K562 (cell line): ENCODE measurements around the gene SAPCD1. TPM values are rescaled to one million over a fixed set of nuclear protein-coding genes. Genes with fewer than 3 reads are reported as not detected.
A peak's percentile ranks its signal among the peaks of the same experiment; 100 is the strongest.

Source experiments
- CBX5 ChIP-seq: IDR thresholded peaks from 2 replicates; pipeline ENCODE4 v1.6.1; 2014; ENCODE audit warnings: low read depth, borderline replicate concordance
- CGGBP1 ChIP-seq: fragments of 250-450 bp; sonication (Bioruptor Pico); IDR thresholded peaks from 2 replicates; pipeline ENCODE4 v1.9.0; 2021; ENCODE audit warnings: mild to moderate bottlenecking
- DPF2 ChIP-seq: fragments of 450-650 bp; IDR thresholded peaks from 2 replicates; pipeline ENCODE4 v1.6.1; 2016
- E2F8 ChIP-seq: fragments of 450-650 bp; IDR thresholded peaks from 2 replicates; pipeline ENCODE4 v1.7.1; 2018; ENCODE audit warnings: mild to moderate bottlenecking, low read depth; ENCODE audit not compliant: partially characterized antibody
- EHMT2 ChIP-seq: fragments of 450-650 bp; IDR thresholded peaks from 2 replicates; pipeline ENCODE4 v1.6.1; 2018; ENCODE audit warnings: antibody characterized with exemption
- ETV1 ChIP-seq: fragments of 450-650 bp; conservative IDR thresholded peaks from 2 replicates; pipeline ENCODE4 v1.6.1; 2016; ENCODE audit warnings: missing genetic modification characterization, control low read depth, low read depth, missing compliant biosample characterization
- FOXA1 ChIP-seq: fragments of 450-650 bp; IDR thresholded peaks from 2 replicates; pipeline ENCODE4 v1.6.1; 2016; ENCODE audit warnings: mild to moderate bottlenecking, borderline replicate concordance
- FOXP1 ChIP-seq: sonication (generic); formaldehyde crosslinking; IDR thresholded peaks from 2 replicates; pipeline ENCODE4 v1.8.0; 2022; ENCODE audit warnings: mild to moderate bottlenecking, missing genetic modification reagents
- HEY1 ChIP-seq: fragments of 250-450 bp; sonication (Bioruptor Pico); IDR thresholded peaks from 2 replicates; pipeline ENCODE4 v1.5.0; 2020; ENCODE audit warnings: mild to moderate bottlenecking, moderate library complexity, borderline replicate concordance
- HNRNPL ChIP-seq: fragments of 200-400 bp; formaldehyde crosslinking; IDR thresholded peaks from 2 replicates; pipeline ENCODE4 v1.6.1; 2017; ENCODE audit warnings: low read depth, mild to moderate bottlenecking, low read length
- ILF3 ChIP-seq: fragments of 450-650 bp; IDR thresholded peaks from 2 replicates; pipeline ENCODE4 v1.6.1; 2018; ENCODE audit warnings: antibody characterized with exemption, mild to moderate bottlenecking, moderate library complexity, borderline replicate concordance
- JUNB ChIP-seq: fragments of 450-650 bp; formaldehyde crosslinking; conservative IDR thresholded peaks from 2 replicates; pipeline ENCODE4 v1.4.0; 2020; ENCODE audit warnings: mild to moderate bottlenecking
- KLF16 ChIP-seq: IDR thresholded peaks from 2 replicates; pipeline ENCODE4 v1.6.1; 2016; ENCODE audit warnings: antibody characterized with exemption
- MYNN ChIP-seq, 2 experiments: sonication (generic); formaldehyde crosslinking in 1 of 2; IDR thresholded peaks; 2 replicates each; pipeline versions ENCODE4 v1.5.0 to v1.6.1; 2016 to 2020; ENCODE audit warnings: antibody characterized with exemption in 1 of 2, missing genetic modification reagents in 1 of 2
- NFE2 ChIP-seq: IDR thresholded peaks from 2 replicates; pipeline ENCODE4 v1.6.1; 2014; ENCODE audit warnings: antibody characterized with exemption, low read depth
- POLR2A ChIP-seq: fragments of 450-650 bp; conservative IDR thresholded peaks from 2 replicates; pipeline ENCODE4 v1.6.1; 2016
- POLR2AphosphoS2 ChIP-seq: IDR thresholded peaks from 2 replicates; pipeline ENCODE4 v1.6.1; 2012; ENCODE audit warnings: low read length, improper control_type of control experiment
- SPI1 ChIP-seq: IDR thresholded peaks from 2 replicates; pipeline ENCODE4 v1.6.1; 2011; ENCODE audit warnings: low read depth, low read length, control low read depth, borderline replicate concordance
- SRF ChIP-seq, 2 experiments: fragments of 250-450, 450-650 bp in 1 of 2; sonication (Bioruptor Pico) in 1 of 2; sonication (generic) in 1 of 2; formaldehyde crosslinking; IDR thresholded peaks; 2 replicates each; pipeline versions ENCODE4 v1.5.0 to v1.5.1; 2020 to 2022; ENCODE audit warnings: mild to moderate bottlenecking in 1 of 2, missing genetic modification reagents in 1 of 2
- SRSF1 ChIP-seq: fragments of 200-400 bp; formaldehyde crosslinking; IDR thresholded peaks from 2 replicates; pipeline ENCODE4 v1.6.1; 2017; ENCODE audit warnings: mild to moderate bottlenecking, low read depth, low read length, moderate library complexity
- SRSF9 ChIP-seq: fragments of 200-400 bp; formaldehyde crosslinking; IDR thresholded peaks from 2 replicates; pipeline ENCODE4 v1.6.1; 2017; ENCODE audit warnings: low read depth, low read length, borderline replicate concordance
- ZBED1 ChIP-seq: IDR thresholded peaks from 2 replicates; pipeline ENCODE4 v1.6.1; 2014
- ZFP36 ChIP-seq: fragments of 150-350 bp; IDR thresholded peaks from 2 replicates; pipeline ENCODE4 v1.6.1; 2018; ENCODE audit warnings: low read length, low read depth; ENCODE audit not compliant: partially characterized antibody
- ZFX ChIP-seq: sonication (generic); formaldehyde crosslinking; IDR thresholded peaks from 2 replicates; pipeline ENCODE4 v1.8.0; 2022; ENCODE audit warnings: mild to moderate bottlenecking, missing genetic modification reagents, moderate library complexity
- ZNF274 ChIP-seq: IDR thresholded peaks from 2 replicates; pipeline ENCODE4 v1.6.1; 2011; ENCODE audit warnings: low read depth, mild to moderate bottlenecking, low read length, moderate library complexity, borderline replicate concordance
- ZNF280A ChIP-seq: fragments of 450-650 bp; IDR thresholded peaks from 2 replicates; pipeline ENCODE4 v1.6.1; 2018; ENCODE audit warnings: mild to moderate bottlenecking, low read depth; ENCODE audit not compliant: partially characterized antibody
- ZNF324 ChIP-seq: fragments of 250-450 bp; sonication (Bioruptor Pico); IDR thresholded peaks from 2 replicates; pipeline ENCODE4 v1.4.0; 2020; ENCODE audit warnings: mild to moderate bottlenecking
- ZNF436 ChIP-seq: fragments of 250-450, 450-650 bp; sonication (Bioruptor Pico); formaldehyde crosslinking; IDR thresholded peaks from 2 replicates; pipeline ENCODE4 v1.7.0; 2020; ENCODE audit warnings: mild to moderate bottlenecking
- ZNF586 ChIP-seq: fragments of 450-650 bp; formaldehyde crosslinking; conservative IDR thresholded peaks from 2 replicates; pipeline ENCODE4 v1.4.0; 2020; ENCODE audit warnings: mild to moderate bottlenecking, moderate library complexity
- polyA plus RNA-seq, 8 experiments: library from polyadenylated mRNA; depleted of rRNA in 4 of 8; stranded (reverse) in 5 of 8; unstranded in 3 of 8; fragments of >200 nt; fragmentation: Nextera tagmentation in 2 of 8; fragmentation: Illumina TruSeq in 1 of 8; extraction: Ambion mirVana in 2 of 8; extraction: Trizol in 1 of 8; gene quantifications; 2 replicates each; pipeline versions ENCODE4 v1.2.1 to v1.2.3, GENCODE V29; 2011 to 2014; ENCODE audit warnings: inconsistent platforms in 1 of 8, missing spikeins in 1 of 8
- total RNA-seq, 7 experiments: library from RNA; depleted of rRNA in 6 of 7; stranded (reverse); fragments of >200 nt in 6 of 7; fragmentation: Illumina TruSeq in 2 of 7; extraction: Trizol in 2 of 7; gene quantifications; 2 replicates each; pipeline versions ENCODE4 v1.2.1 to v1.2.3, GENCODE V29; 2011 to 2021; ENCODE audit warnings: low replicate concordance in 1 of 7

The SAPCD1 gene
- total and polyA plus RNA-seq, 9 of the 15 experiments (the other 6 are each of a cell fraction or from before 2014, with no cell fraction given) = 2.6 to 30.2 (median 7.4) TPM

GRCh38 chr6:31794294-31794865 lies 31.9 kb downstream of the SAPCD1 start (continued):
- TF ChIP-seq E2F8 = no peak
- TF ChIP-seq ZNF324 (CRISPR knock-in tag) = no peak
- TF ChIP-seq POLR2AphosphoS2 = no peak
- no peak for TF ChIP-seq ILF3
- TF ChIP-seq KLF16 = no peak
- TF ChIP-seq SRF (CRISPR knock-in tag; IDR thresholded peaks at IDR 0.05) = no peak
- no peak for TF ChIP-seq ZFP36
- peak; percentile 42; the same call in 1 of the 2 replicates for TF ChIP-seq ETV1 (tag)
- TF ChIP-seq CGGBP1 (CRISPR knock-in tag) = no peak
- no peak for TF ChIP-seq SPI1
- no peak for TF ChIP-seq ZNF274
- no peak for TF ChIP-seq ZNF436 (CRISPR knock-in tag)
- TF ChIP-seq SRSF1 = no peak
- no peak for TF ChIP-seq NFE2
- no peak; the same call in 1 of the 2 replicates for TF ChIP-seq EHMT2
- peak; percentile 43; the same call in 1 of the 2 replicates for TF ChIP-seq FOXP1 (CRISPR knock-in tag)
- TF ChIP-seq DPF2 = peak; percentile 92
- no peak for TF ChIP-seq ZBED1
- no peak for TF ChIP-seq ZNF586 (CRISPR knock-in tag)
- no peak for TF ChIP-seq CBX5
- TF ChIP-seq HNRNPL = no peak
- no peak for TF ChIP-seq JUNB (CRISPR knock-in tag)
- TF ChIP-seq HEY1 = no peak
- TF ChIP-seq ZNF280A = no peak
- no peak for TF ChIP-seq MYNN (IDR thresholded peaks at IDR 0.05)
- TF ChIP-seq MYNN (CRISPR knock-in tag; IDR thresholded peaks at IDR 0.05) = no peak
- TF ChIP-seq SRSF9 = no peak
- TF ChIP-seq ZFX (CRISPR knock-in tag) = no peak
- TF ChIP-seq POLR2A = no peak
- no peak for TF ChIP-seq FOXA1
